ENCODE results near the gene TRIO. TPM values are rescaled to one million over a fixed set of nuclear protein-coding genes. Genes with fewer than 3 reads are reported as not detected.

TRIO gene
- total and polyA plus RNA-seq, 2 donors (not counting 3 experiments of a cell fraction or from before 2014, with no cell fraction given), result 82.9 to 248 TPM

DNA sequence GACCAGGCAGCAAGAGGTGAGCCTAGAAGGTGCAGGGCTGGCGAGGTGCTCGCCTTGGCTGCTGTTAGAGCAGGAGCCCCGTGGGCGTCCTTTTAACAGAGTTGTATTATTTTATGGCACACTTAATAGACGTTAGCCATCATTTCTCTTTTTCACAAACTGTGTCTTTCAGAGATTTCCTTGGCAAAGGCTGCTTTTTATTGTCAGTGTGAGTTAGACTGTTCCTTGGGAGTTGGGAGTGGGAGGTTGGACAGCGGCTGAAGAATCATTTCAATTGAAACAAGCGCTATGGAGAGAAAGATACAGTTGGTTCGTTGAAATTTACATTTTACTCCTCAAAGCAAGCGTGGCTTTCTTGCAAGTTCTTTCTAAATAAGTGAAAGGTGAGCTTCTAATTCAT lies 133.2 kb downstream of the TRIO start:
- ChIA-PET POLR2A (no interaction called here), CTCF (interaction anchor here (1.6 kb wide), 1 partner anchor 25 kb away, joined by 3 read pairs; no protein-coding TSS in a partner anchor)
- TF ChIP-seq MAX (IDR thresholded peaks at IDR 0.05; ENCODE audit: insufficient read depth, insufficient read length) (no peak), FOS (IDR thresholded peaks at IDR 0.05; ENCODE audit: borderline replicate concordance, insufficient read depth, low read length) (no peak), CTCF (IDR thresholded peaks at IDR 0.05; ENCODE audit: extremely low read depth in 1 of 2, insufficient read depth in 1 of 2, low read depth in 1 of 2, low read length in 2 of 2) (no peak), POLR2A (IDR thresholded peaks at IDR 0.05; ENCODE audit: low read depth, low read length) (no peak), EZH2 (IDR thresholded peaks at IDR 0.05; ENCODE audit: borderline replicate concordance, low read depth, low read length, severe bottlenecking) (no peak), GATA2 (IDR thresholded peaks at IDR 0.05; ENCODE audit: insufficient read depth, insufficient read length, low read depth, low read length) (no peak), JUN (IDR thresholded peaks at IDR 0.05; ENCODE audit: borderline replicate concordance, insufficient read depth, insufficient read length, low read depth) (no peak), MYC (IDR thresholded peaks at IDR 0.05; ENCODE audit: low read depth, low read length) (no peak), POLR2AphosphoS5 (IDR thresholded peaks at IDR 0.05; ENCODE audit: insufficient read depth, low read depth, low read length) (no peak)
- Histone ChIP-seq H3K4me2 (ENCODE audit: insufficient read depth, low read length) (no peak overlapping the region), H3K36me3 (ENCODE audit: control insufficient read depth in 2 of 2, extremely low read depth in 1 of 2, insufficient read depth in 2 of 2, low read length in 2 of 2) (peaks cover 5 to 7% of the 10 kb centered on the region in 2 experiments), H3K27ac (ENCODE audit: insufficient read depth, low read depth, low read length) (no peak overlapping the region), H3K9ac (replicated peaks; ENCODE audit: extremely low read depth, insufficient read depth, low read length) (no peak overlapping the region), H3K9me1 (replicated peaks; ENCODE audit: control insufficient read depth, extremely low read depth, insufficient read depth, low read length) (no peaks in the 10 kb centered on the region), H3K9me3 (replicated peaks; ENCODE audit: control insufficient read depth, insufficient read depth, low read length) (no peaks in the 10 kb centered on the region), H4K20me1 (replicated peaks; ENCODE audit: control insufficient read depth, extremely low read depth, insufficient read depth, low read length) (peaks cover 16% of the 10 kb centered on the region), H3K27me3 (ENCODE audit: control insufficient read depth in 2 of 2, insufficient read depth in 2 of 2, low read length in 2 of 2) (no peaks in the 10 kb centered on the region), H2AFZ (ENCODE audit: low read depth, low read length) (no peak overlapping the region), H3K4me3 (replicated peaks in 1 of 3; ENCODE audit: insufficient read depth in 1 of 3, low read depth in 1 of 3, low read length in 3 of 3) (no peak overlapping the region), H3K4me1 (ENCODE audit: control insufficient read depth, extremely low read depth, insufficient read depth, low read length) (peaks cover 18% of the 10 kb centered on the region), H3K79me2 (ENCODE audit: control insufficient read depth, insufficient read depth, low read length) (peaks cover 97% of the 10 kb centered on the region)
- no TSS peak for BruUV-seq (replicated peaks)
- dilution Hi-C loops (cut with MboI; ENCODE audit: extremely low pct_ligation_motif_present, low sequenced_read_pairs) (loop anchor here (25.0 kb wide), 1 partner anchor 289 kb away; no protein-coding TSS in a partner anchor), intact Hi-C loops (cut with micrococcal nuclease) (no loop called here)
- no peak for DNase-seq (ENCODE audit: low read depth, low spot score)
- no peak for FAIRE-seq
